GM18511 (cell line): ENCODE measurements around the gene ELMOD3.

Experiments used
- ATAC-seq: cut with Tn5 transposase; IDR thresholded peaks from one replicate; pipeline ENCODE4 v1.9.1; 2021; ENCODE audit warnings: mild to moderate bottlenecking, moderate library complexity; ENCODE audit not compliant: unreplicated experiment

The ELMOD3 gene

DNA sequence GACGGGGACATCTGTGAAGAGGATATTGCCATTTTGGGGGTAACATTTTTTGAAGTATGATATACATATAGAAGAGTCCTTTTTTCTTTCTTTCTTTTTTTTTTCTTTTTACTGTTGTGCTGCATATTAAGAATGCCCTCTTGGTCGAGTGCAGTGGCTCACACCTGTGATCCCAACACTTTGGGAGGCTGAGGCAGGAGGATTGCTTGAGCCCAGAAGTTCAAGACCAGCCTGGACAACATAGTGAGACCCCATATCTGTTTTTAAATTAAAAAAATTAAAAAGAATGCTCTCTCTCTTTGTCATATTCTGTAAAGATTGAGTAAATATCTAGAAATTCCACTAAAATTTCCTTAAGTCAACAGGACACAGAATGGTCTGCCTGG, 67.5 kb downstream of the ELMOD3 start:
- ATAC-seq = no peak

DNA sequence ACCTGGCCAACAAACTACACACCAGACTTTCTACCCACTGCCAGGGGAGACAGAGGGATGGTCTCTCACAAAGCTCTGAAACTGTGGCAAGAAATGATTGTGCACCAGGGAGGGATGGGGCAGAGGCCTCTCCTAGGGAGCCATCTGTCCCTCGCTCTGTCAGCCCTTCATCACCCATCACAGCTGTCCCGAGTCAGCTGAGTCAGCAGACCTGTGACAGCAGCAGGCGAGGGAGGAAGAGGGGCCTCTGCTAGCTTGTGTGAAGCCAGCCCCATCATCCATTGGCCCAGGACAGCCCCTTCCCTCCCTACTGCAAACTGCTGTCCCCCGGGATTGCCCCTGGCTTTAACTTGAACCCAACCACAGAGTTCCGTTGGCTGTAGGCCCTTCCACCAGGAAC, 69.0 kb downstream of the ELMOD3 start:
- ATAC-seq = no peak

DNA sequence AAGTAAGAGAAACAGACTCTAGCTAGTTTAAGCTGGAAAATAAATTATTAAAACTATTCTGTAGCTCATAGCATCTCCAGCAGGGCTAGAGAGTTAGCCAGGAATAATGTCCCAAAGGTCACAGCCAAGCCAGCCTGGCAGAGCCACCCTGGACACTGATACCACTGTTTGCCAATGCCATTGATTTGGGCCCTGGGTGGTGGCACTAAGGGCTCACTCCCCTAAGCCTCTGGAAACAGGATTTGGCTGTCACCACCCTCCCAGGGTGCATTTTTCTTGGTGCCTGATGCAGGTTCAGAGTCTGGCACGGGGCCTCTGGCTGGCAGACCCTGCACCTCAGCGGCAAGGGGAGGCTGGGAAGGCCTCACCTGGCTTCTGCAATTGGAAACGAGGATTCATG, 71.0 kb downstream of the ELMOD3 start:
- ATAC-seq = no peak

GRCh38 chr2:85427300-85427835, 72.8 kb downstream of the ELMOD3 start:
- no peak for ATAC-seq

DNA sequence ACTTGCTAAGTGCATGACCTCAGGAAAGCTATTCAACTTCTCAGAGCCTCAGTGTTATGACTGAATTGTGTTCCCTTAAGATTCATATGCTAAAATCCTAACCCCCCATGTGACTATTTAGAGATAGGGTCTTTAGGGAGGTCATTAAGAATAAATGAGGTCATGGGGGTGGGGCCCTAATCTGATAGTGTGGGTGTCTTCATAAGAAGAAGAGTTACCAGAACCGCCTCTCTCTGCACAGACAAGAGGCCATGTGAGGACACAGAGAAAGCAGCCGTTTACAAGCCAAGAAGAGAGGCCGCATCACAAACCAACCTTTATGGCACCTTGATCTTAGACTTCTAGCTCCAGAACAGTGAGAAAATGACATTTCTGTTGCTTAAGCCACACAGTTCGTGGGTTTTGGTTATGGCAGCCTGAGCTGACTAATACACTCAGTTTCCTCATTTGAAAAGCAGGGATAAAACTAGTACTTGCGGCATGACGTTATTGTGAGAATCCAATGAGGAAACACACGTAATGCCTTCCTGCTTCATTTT, 73.8 kb downstream of the ELMOD3 start:
- no peak for ATAC-seq

DNA sequence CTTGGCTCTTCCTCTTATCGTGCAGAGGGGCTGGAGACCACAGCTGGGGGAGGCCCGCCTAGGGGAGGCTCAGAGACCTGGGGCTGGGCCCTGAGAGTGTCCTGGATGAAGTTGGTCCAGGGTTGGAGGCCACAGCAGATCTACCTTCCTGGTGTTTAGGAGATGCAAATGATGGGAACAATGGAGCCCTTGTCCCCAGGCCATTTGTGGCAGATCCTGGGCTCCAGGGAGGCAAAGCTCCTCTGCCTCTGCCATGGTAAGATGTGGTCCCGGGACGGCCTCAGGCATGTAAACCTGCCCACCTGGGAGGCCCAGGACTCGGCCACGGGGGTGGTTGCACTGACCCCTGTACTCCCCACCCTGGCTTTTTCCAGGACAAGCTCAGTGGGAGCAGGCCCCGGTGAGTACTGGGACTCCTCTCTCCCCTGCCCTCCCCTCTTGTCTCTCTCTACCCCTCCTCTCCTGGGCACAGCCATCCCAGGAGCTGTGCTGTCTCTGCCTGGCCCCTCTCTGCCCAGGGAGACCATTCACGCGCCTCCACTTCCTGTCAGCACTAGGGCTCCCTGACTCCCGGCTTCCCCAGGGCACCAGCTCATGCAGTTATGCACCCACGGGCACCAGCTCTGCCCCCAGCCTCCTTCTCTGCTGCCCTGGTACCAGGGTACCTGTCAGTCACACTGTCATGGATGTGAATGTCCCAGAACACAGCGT, 74.8 kb downstream of the ELMOD3 start:
- no peak for ATAC-seq

DNA sequence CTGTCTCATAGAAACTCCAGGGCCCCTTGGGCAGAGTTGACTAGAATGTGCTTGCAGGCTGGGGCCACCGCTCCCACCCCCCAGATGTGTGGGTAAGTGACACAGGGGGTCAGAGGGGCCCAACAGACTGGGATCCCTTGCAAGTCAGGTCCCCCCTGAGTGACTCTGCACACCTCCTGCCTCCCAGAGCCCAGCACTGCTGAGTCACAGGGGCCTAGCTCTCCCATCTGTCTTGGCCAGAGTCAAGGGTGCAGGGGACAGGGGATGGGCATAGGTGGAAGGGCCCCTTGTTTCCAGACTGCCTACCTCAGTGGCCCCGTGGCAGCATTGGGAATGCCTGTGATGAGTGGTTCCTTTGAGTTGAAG, 75.3 kb downstream of the ELMOD3 start:
- no peak for ATAC-seq

GRCh38 chr2:85430752-85431569, 76.4 kb downstream of the ELMOD3 start:
- no peak for ATAC-seq

GRCh38 chr2:85431570-85432205, 77.1 kb downstream of the ELMOD3 start:
- no peak for ATAC-seq

DNA sequence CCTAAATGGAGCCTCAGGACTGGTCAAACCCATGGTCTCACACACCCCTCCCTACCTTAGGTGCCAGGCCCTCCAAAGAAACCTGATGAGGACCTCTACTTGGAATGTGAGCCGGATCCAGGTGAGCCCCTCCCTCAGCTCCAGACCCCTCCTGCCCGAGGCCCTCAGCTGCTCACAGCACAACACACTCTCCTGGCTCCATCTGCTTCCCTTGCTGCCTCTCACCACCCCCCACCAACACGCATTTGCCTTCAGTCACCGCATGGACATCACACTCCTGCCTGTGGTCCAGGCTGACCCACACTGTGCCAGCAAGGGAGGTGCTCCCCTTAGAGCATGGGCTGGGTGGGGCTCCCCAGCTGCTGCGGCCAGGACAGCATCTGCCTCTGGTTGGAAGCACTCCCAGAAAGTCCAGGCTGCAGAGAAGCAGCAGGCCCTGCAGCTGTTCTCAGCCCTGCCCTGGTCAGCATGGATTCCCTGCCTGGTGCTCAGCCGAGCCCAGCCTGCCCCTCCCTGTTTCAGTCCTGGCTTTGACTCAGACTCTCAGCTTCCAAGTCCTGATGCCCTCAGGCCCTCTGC, 79.0 kb downstream of the ELMOD3 start:
- ATAC-seq = no peak

GRCh38 chr2:85434696-85435095, 80.1 kb downstream of the ELMOD3 start:
- ATAC-seq = no peak

DNA sequence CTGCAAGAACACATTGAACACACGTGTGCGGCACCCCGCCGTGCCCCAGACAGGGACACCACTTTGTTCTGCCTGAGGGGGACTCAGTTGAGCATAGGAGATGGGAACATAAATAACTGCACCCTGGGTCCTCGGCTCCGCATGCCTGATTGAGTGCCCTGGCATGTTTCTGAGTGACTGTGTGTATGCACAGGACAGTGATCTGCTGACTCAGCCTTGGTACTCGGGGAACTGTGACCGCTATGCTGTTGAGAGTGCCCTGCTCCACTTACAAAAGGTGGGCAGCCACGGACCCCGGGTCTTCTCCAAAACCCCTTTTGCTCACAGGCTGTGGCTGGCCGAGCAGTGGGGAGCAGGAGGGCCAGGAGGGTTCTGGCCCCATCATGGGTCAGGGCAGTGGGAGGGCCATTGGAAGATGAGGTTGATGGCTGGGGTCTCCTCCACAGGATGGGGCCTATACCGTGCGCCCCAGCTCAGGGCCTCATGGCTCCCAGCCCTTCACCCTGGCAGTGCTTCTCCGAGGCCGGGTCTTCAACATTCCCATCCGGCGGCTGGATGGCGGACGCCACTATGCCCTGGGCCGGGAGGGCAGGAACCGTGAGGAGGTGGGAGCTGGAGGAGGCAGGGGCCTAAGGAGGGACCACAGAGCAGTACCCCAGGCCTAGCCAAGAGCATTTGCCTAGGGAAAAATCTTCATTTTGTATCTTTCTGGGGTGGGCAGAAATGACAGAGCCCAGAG, 80.8 kb downstream of the ELMOD3 start:
- no peak for ATAC-seq

GRCh38 chr2:85435981-85436835, 81.6 kb downstream of the ELMOD3 start:
- ATAC-seq = no peak

- no peak for ATAC-seq
Measured at GRCh38 chr2:85436836-85437487, 82.4 kb downstream of the ELMOD3 start.

DNA sequence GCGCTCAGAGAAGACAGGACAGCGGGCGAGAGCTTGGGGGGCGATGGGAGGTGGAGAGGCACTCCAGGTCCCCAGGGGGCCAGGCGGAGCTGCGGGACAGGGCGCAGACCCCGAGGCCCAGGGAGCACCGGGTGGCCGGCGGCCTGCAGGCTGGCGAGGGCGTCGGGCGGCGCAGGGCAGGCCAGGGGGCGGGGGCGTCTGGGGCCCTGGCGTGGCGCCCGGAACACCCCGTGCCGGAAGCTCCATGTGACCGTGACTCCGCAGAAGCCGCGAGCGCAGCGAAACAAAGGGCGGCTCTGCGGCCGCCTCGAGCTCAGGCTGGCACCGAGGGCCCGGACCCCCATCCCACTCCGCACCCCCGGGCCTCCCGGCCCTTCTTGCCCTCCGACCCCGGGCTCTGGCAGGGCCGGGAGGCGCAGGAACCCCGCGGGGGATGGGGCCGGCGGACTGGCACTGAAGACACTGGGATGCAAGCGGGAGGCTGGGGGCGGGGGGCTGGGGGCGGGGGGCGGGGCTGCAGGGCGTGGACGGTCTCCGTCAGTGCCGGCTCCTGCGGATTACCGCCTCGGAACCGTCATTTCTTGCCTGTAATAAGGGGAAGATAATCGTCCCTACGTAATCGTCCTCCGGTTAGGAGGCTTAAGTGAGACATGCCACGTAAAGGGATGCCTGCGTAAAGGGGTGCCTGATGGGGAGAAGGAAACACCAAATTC, 83.1 kb downstream of the ELMOD3 start:
- peak; percentile 89 for ATAC-seq

- peak; percentile 7 for ATAC-seq
Measured at GRCh38 chr2:85438201-85439024, 83.8 kb downstream of the ELMOD3 start.

GRCh38 chr2:85439025-85439472, 84.5 kb downstream of the ELMOD3 start:
- ATAC-seq = no peak
